Prostate gland (tissue), 2 donors: ENCODE results near the gene C6orf52. TPM values are rescaled to one million over a fixed set of nuclear protein-coding genes. Genes with fewer than 3 reads are reported as not detected.

Source experiments
- DNase-seq: peaks from one replicate; pipeline ENCODE4 v3.0.0-alpha.2; 2019; ENCODE audit warnings: low spot score
- H3K27ac ChIP-seq, 2 donors: fragments of 200-600 bp; sonication (generic); 2 replicates each; pipeline ENCODE4 v1.5.1; 2017 to 2019
- H3K27me3 ChIP-seq: fragments of 200-600 bp; sonication (generic); replicated peaks from 2 replicates; pipeline ENCODE4 v1.5.1; 2019; ENCODE audit not compliant: insufficient read depth
- H3K36me3 ChIP-seq, 2 donors: fragments of 200-600 bp; sonication (generic); 1 replicate in 1 of 2; 2 replicates in 1 of 2; pipeline versions ENCODE4 v1.5.1 to v1.8.1; 2017 to 2019
- H3K4me1 ChIP-seq: fragments of 200-600 bp; sonication (generic); replicated peaks from 2 replicates; pipeline ENCODE4 v1.5.1; 2019
- H3K4me3 ChIP-seq, 2 donors: fragments of 200-600 bp; sonication (generic); 2 replicates each; pipeline ENCODE4 v1.5.1; 2017 to 2019
- H3K9me3 ChIP-seq: fragments of 200-600 bp; sonication (generic); 2 replicates; pipeline ENCODE4 v1.5.1; 2017
- CTCF ChIP-seq, 4 experiments: fragments of 200-600 bp in 2 of 4; fragments of 450-650 bp in 2 of 4; sonication (generic) in 2 of 4; IDR thresholded peaks; 1 replicate in 3 of 4; 2 replicates in 1 of 4; pipeline ENCODE4 v1.5.1; 2016 to 2019; ENCODE audit warnings: antibody characterized with exemption in 4 of 4, mild to moderate bottlenecking in 2 of 4, moderate library complexity in 2 of 4
- POLR2A ChIP-seq: fragments of 450-650 bp; IDR thresholded peaks from one replicate; pipeline ENCODE4 v1.6.1; 2016; ENCODE audit warnings: antibody characterized with exemption, mild to moderate bottlenecking
- POLR2AphosphoS5 ChIP-seq: sonication (generic); formaldehyde crosslinking; IDR thresholded peaks from one replicate; pipeline ENCODE4 v1.6.1; 2017; ENCODE audit warnings: antibody characterized with exemption
- WGBS: methylation state at CpG from one replicate; pipeline ENCODE4 v1.1.5; 2018; 5-methylcytosine and 5-hydroxymethylcytosine counted together
- intact Hi-C: fragments of 100-400 bp; cut with DNase I; formaldehyde crosslinking; loops from one replicate; pipeline ENCODE4 v1.14.2; 2022
- total RNA-seq, 2 donors: library from RNA; depleted of rRNA; stranded (reverse); fragments of >200 nt; gene quantifications; one replicate each; pipeline ENCODE4 v1.1.0, GENCODE V29; 2016

C6orf52 gene
- total RNA-seq, 2 donors from 2014 or later: 3.3 TPM; not detected in 1

- Histone ChIP-seq H3K9me3 (no peaks in the 10 kb centered on the region), H3K4me1 (no peaks in the 10 kb centered on the region), H3K4me3 (no peak overlapping the region), H3K27ac (no peak overlapping the region), H3K36me3 (no peaks in the 10 kb centered on the region), H3K27me3 (no peaks in the 10 kb centered on the region)
- WGBS: 83% methylated on average over 3 of the region's 3 CpGs
- DNase-seq: no peak
- TF ChIP-seq POLR2AphosphoS5 (no peak), POLR2A (no peak), CTCF (IDR thresholded peaks at IDR 0.05) (no peak)
- intact Hi-C loops: no loop called here
These were observed 51.2 kb downstream of the C6orf52 start for GRCh38 chr6:10643201-10643651.

GRCh38 chr6:10641528-10641927 is 52.9 kb downstream of the C6orf52 start:
- DNase-seq: no peak
- intact Hi-C loops: no loop called here
- H3K27me3 ChIP-seq: no peaks in the 10 kb centered on the region
- no peak overlapping the region for H3K4me3 ChIP-seq
- WGBS: 73% methylated on average over 3 of the region's 3 CpGs
- TF ChIP-seq CTCF (IDR thresholded peaks at IDR 0.05) (no peak), POLR2A (no peak), POLR2AphosphoS5 (no peak)
- no peak overlapping the region for H3K27ac ChIP-seq
- no peaks in the 10 kb centered on the region for H3K9me3 ChIP-seq
- H3K4me1 ChIP-seq: no peaks in the 10 kb centered on the region
- H3K36me3 ChIP-seq: no peaks in the 10 kb centered on the region

GRCh38 chr6:10640412-10640811 is 54.0 kb downstream of the C6orf52 start:
- no peaks in the 10 kb centered on the region for H3K4me1 ChIP-seq
- H3K27ac ChIP-seq: no peak overlapping the region
- intact Hi-C loops: no loop called here
- H3K36me3 ChIP-seq: no peaks in the 10 kb centered on the region
- H3K9me3 ChIP-seq: no peaks in the 10 kb centered on the region
- no peaks in the 10 kb centered on the region for H3K27me3 ChIP-seq
- 97% methylated on average over 8 of the region's 8 CpGs for WGBS
- H3K4me3 ChIP-seq: no peak overlapping the region
- DNase-seq: no peak
- TF ChIP-seq POLR2AphosphoS5 (no peak), POLR2A (no peak), CTCF (IDR thresholded peaks at IDR 0.05) (no peak)

GRCh38 chr6:10633216-10633615 is 61.2 kb downstream of the C6orf52 start:
- intact Hi-C loops: no loop called here
- TF ChIP-seq POLR2AphosphoS5: no peak
- TF ChIP-seq CTCF (IDR thresholded peaks at IDR 0.05): no peak
- Histone ChIP-seq H3K9me3 (no peaks in the 10 kb centered on the region), H3K4me1 (no peaks in the 10 kb centered on the region), H3K27ac (no peak overlapping the region), H3K4me3 (no peak overlapping the region), H3K27me3 (no peaks in the 10 kb centered on the region), H3K36me3 (no peaks in the 10 kb centered on the region)
- DNase-seq: no peak
- 75% methylated on average over 1 of the region's 1 CpG for WGBS

GRCh38 chr6:10630178-10630577 is 64.2 kb downstream of the C6orf52 start:
- H3K27ac ChIP-seq: no peak overlapping the region
- no peaks in the 10 kb centered on the region for H3K4me1 ChIP-seq
- TF ChIP-seq POLR2A (no peak), POLR2AphosphoS5 (no peak), CTCF (IDR thresholded peaks at IDR 0.05) (no peak)
- WGBS: 82% methylated on average over 1 of the region's 1 CpG
- H3K36me3 ChIP-seq: no peaks in the 10 kb centered on the region
- no peak overlapping the region for H3K4me3 ChIP-seq
- no peaks in the 10 kb centered on the region for H3K9me3 ChIP-seq
- intact Hi-C loops: no loop called here
- DNase-seq: no peak
- no peaks in the 10 kb centered on the region for H3K27me3 ChIP-seq
